Testis (tissue), 2 donors: ENCODE measurements around the gene RUNX1.

Experiments used
- POLR2A ChIP-seq: fragments of 450-650 bp; IDR thresholded peaks from one replicate; pipeline ENCODE4 v1.6.1; 2017; ENCODE audit warnings: antibody characterized with exemption, mild to moderate bottlenecking, moderate library complexity
- TF ChIP-seq, protein P1 (sequence below), 3 experiments: fragments of 450-650 bp in 2 of 3; fragments of 200-600 bp in 1 of 3; sonication (generic) in 1 of 3; IDR thresholded peaks; one replicate each; pipeline ENCODE4 v1.5.1; 2016 to 2019; ENCODE audit warnings: antibody characterized with exemption in 3 of 3, mild to moderate bottlenecking in 2 of 3, moderate library complexity in 1 of 3

DNA sequence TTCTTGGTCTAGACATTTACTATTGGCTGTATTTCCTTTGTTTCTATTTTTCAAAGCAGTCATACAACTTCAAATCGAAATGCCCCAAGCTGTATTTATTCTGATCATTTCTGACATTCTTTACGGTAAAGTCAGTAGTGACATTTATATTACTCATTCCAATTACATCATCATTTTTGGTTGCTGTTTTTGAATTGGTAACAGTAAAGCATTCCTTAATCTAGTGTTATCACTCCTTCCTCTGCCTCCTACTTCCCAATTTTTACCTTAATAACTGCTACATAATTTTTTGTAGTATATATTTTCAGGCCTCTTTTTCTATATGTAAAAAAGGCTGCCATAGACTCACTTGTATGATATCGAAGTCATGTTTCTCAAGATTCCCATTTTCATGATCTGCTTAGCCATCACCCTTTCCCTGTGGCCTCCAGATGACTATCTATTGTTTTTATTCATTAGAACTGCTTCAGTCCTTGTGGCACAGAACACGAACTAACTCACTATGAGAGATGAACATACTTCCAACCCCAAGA lies 167.2 kb downstream of the RUNX1 start:
- TF ChIP-seq, protein P1, sequence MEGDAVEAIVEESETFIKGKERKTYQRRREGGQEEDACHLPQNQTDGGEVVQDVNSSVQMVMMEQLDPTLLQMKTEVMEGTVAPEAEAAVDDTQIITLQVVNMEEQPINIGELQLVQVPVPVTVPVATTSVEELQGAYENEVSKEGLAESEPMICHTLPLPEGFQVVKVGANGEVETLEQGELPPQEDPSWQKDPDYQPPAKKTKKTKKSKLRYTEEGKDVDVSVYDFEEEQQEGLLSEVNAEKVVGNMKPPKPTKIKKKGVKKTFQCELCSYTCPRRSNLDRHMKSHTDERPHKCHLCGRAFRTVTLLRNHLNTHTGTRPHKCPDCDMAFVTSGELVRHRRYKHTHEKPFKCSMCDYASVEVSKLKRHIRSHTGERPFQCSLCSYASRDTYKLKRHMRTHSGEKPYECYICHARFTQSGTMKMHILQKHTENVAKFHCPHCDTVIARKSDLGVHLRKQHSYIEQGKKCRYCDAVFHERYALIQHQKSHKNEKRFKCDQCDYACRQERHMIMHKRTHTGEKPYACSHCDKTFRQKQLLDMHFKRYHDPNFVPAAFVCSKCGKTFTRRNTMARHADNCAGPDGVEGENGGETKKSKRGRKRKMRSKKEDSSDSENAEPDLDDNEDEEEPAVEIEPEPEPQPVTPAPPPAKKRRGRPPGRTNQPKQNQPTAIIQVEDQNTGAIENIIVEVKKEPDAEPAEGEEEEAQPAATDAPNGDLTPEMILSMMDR (IDR thresholded peaks at IDR 0.05) = no peak
- TF ChIP-seq POLR2A = no peak
